Osteocyte (in vitro differentiated cells): ENCODE measurements around the gene DENND1A. TPM values are rescaled to one million over a fixed set of nuclear protein-coding genes. Genes with fewer than 3 reads are reported as not detected.

ENCODE experiments used
- DNase-seq: peaks from one replicate; pipeline ENCODE4 v3.0.0; 2021; ENCODE audit warnings: mixed read lengths; ENCODE audit not compliant: unreplicated experiment; ENCODE audit errors: extremely low spot score
- H3K27ac Mint-ChIP-seq: one replicate; pipeline ENCODE4 v1.8.0; 2021; ENCODE audit warnings: mild to moderate bottlenecking, mixed read lengths; ENCODE audit not compliant: unreplicated experiment
- H3K27me3 Mint-ChIP-seq: one replicate; pipeline ENCODE4 v1.8.0; 2021; ENCODE audit warnings: mixed read lengths; ENCODE audit not compliant: unreplicated experiment
- H3K36me3 Mint-ChIP-seq: one replicate; pipeline ENCODE4 v1.8.0; 2021; ENCODE audit warnings: mixed read lengths; ENCODE audit not compliant: unreplicated experiment
- H3K4me1 Mint-ChIP-seq: one replicate; pipeline ENCODE4 v1.8.0; 2021; ENCODE audit warnings: mixed read lengths; ENCODE audit not compliant: unreplicated experiment
- H3K4me3 Mint-ChIP-seq: one replicate; pipeline ENCODE4 v1.8.0; 2021; ENCODE audit warnings: mild to moderate bottlenecking, moderate library complexity, mixed read lengths; ENCODE audit not compliant: unreplicated experiment
- H3K9me3 Mint-ChIP-seq: one replicate; pipeline ENCODE4 v1.8.0; 2021; ENCODE audit warnings: mixed read lengths; ENCODE audit not compliant: unreplicated experiment
- total RNA-seq: library from RNA; stranded (reverse); gene quantifications from 2 replicates; pipeline ENCODE4 v1.2.1, GENCODE V29; 2021
- TF ChIP-seq, protein P1 (sequence below): fragments of 200-600 bp; sonication (generic); IDR thresholded peaks from 2 replicates; pipeline ENCODE4 v1.5.0; 2021; ENCODE audit warnings: antibody characterized with exemption, mild to moderate bottlenecking, moderate library complexity

The DENND1A gene
- total RNA-seq, 1 donor from 2014 or later = 19.8 TPM

DNA sequence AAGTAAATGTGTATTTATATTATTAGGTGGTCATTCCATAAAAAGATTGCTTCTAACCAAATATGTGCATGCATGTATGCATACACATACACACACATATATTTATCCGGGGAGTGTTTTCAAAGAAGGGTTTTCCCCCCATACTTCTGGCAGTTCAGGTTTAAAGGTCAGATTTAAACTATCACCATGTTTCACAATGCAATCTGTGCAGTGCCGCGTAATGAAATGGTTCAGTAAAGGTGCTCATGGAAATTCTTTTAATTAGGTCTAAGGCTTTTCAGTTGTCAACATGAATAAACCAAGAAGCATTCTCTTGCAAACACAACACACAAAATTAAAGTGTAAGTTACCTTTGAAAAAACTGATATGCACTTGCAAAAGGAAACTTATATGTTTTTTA is 362.9 kb downstream of the DENND1A start:
- Mint-ChIP-seq H3K9me3 (peaks cover under 1% of the 10 kb centered on the region), H3K4me1 (peaks cover 52% of the 10 kb centered on the region), H3K27ac (no peak overlapping the region), H3K4me3 (no peak overlapping the region), H3K27me3 (no peaks in the 10 kb centered on the region), H3K36me3 (peaks cover 4% of the 10 kb centered on the region)
- DNase-seq = no peak
- TF ChIP-seq, protein P1, sequence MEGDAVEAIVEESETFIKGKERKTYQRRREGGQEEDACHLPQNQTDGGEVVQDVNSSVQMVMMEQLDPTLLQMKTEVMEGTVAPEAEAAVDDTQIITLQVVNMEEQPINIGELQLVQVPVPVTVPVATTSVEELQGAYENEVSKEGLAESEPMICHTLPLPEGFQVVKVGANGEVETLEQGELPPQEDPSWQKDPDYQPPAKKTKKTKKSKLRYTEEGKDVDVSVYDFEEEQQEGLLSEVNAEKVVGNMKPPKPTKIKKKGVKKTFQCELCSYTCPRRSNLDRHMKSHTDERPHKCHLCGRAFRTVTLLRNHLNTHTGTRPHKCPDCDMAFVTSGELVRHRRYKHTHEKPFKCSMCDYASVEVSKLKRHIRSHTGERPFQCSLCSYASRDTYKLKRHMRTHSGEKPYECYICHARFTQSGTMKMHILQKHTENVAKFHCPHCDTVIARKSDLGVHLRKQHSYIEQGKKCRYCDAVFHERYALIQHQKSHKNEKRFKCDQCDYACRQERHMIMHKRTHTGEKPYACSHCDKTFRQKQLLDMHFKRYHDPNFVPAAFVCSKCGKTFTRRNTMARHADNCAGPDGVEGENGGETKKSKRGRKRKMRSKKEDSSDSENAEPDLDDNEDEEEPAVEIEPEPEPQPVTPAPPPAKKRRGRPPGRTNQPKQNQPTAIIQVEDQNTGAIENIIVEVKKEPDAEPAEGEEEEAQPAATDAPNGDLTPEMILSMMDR = no peak

DNA sequence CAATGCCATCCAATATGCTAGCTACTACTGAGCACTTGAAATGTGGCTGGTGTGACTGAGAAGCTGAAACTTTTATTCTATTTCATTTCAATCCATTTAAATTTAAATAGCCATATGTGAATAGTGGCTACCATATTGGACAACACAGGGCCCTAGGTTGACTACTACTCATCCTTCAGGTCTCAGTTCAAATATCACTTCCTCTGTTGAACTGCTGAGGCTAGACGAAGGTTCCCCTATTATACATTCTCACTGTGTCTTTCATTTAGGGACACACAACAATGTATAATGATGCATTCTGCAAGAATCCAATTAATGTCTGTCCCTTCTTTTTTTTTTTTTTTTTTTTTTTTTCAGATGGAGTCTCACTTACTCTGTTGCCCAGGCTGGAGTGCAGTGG is 365.3 kb downstream of the DENND1A start:
- no peaks in the 10 kb centered on the region for H3K9me3 Mint-ChIP-seq
- H3K4me3 Mint-ChIP-seq = no peak overlapping the region
- H3K27me3 Mint-ChIP-seq = no peaks in the 10 kb centered on the region
- H3K27ac Mint-ChIP-seq = no peak overlapping the region
- H3K36me3 Mint-ChIP-seq = peaks cover 9% of the 10 kb centered on the region
- H3K4me1 Mint-ChIP-seq = peaks cover 42% of the 10 kb centered on the region
- TF ChIP-seq, protein P1 = no peak
- no peak for DNase-seq

DNA sequence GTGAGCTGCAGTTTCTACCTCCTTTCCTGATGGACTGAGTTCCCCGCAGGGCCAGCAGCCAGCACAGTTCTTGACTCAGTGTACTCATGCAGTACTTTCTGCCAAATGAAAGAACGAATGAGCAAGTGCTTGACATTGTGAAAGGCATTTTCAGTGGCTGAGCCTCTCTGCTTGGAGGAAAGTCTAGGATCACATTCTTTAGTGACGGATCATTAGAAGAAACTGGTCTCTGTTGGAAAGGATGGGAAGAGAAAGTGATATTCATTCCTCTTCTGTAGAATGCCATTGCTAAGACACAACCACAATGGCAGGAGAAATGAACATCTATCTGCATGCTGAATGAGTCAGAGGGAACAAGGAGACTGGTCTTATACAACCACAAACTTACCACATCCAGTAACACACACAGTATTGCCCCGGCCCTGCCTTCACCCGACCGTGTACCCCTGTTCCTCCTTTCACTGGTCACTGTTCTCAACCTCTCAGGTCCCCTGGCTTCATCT is 367.0 kb downstream of the DENND1A start:
- Mint-ChIP-seq H3K4me1 (peaks cover 24% of the 10 kb centered on the region), H3K4me3 (no peak overlapping the region), H3K36me3 (peaks cover 9% of the 10 kb centered on the region), H3K27me3 (no peaks in the 10 kb centered on the region), H3K9me3 (no peaks in the 10 kb centered on the region), H3K27ac (peak overlapping the region; percentile 13)
- DNase-seq = no peak
- TF ChIP-seq, protein P1 = no peak

DNA sequence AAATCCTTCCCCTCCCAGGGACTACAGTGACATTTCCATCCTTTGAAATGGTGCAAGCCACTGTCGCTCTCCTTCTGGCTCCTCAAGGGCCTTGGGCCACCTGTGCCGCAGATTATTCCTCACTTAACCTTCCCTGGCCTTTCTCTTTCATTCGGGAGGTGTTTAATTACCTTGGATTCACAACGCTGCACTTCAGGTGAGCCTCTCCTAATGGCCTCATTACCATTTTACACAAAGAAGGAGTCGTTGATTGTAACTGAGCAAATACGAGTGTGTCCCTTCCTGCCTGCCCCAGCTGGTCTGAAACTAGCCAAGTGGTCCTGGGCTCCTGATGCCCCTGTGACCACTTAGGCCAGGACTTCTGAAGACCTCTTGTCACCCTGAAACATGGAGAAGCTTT is 368.9 kb downstream of the DENND1A start:
- Mint-ChIP-seq H3K4me3 (no peak overlapping the region), H3K4me1 (peaks cover 10% of the 10 kb centered on the region), H3K36me3 (peaks cover 23% of the 10 kb centered on the region), H3K27me3 (no peaks in the 10 kb centered on the region), H3K9me3 (no peaks in the 10 kb centered on the region), H3K27ac (no peak overlapping the region)
- TF ChIP-seq, protein P1 = no peak
- DNase-seq = no peak

DNA sequence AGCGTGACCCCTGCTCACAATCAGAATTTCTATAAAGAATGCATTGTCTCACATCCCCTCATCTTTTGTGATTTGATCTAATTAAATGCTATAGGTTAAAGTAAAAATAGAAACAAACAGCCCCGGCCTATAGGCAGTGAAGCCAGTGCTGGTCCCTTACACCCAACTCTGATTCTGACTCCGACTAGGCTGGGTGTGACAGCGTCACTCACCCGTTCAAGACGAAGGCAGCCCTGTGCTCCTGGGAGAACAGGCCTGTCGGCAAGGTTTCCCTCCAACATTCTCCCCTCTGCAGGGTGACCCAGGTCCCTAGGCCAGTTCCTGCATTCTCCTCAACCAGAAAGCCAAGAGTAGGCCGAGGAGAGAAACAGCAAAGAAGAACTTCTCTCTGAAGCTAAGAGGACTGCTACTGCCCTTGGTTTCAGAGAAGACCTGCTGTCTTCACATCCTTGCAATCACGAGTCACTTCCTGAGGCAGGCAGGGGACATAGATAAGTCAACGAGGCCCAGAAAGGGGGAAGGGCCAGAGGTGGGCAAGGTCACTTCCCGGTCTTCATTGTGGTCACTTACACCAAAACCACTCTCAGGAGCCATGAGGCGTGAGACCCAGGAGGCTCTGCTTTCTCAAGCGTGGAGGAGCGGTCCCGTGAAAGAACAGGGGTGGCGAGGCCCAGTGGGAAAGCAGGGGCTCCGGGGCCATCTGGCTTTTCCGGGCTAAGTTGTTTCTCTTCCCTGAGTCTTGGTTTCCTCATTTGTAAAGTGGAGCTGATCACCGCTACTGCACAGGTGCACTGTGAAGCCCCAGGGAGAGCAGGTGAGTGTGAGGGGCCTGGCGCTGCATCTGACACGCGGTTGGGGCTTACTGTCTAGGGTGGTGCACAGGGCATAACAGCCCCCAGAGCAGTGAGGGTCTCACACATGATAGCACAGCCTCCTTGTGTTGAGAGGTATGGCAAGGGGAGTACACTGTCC is 373.2 kb downstream of the DENND1A start:
- H3K27ac Mint-ChIP-seq = no peak overlapping the region
- H3K27me3 Mint-ChIP-seq = no peaks in the 10 kb centered on the region
- no peak overlapping the region for H3K4me3 Mint-ChIP-seq
- no peak for DNase-seq
- TF ChIP-seq, protein P1 = no peak
- H3K36me3 Mint-ChIP-seq = peaks cover 33% of the 10 kb centered on the region
- peaks cover 6% of the 10 kb centered on the region for H3K4me1 Mint-ChIP-seq
- H3K9me3 Mint-ChIP-seq = no peaks in the 10 kb centered on the region
